T-helper 2 cell (primary cell): Measurements from ENCODE around the gene DGUOK.
"Not testable (repeated sequence)": the region's sequence is repeated elsewhere in the genome, so short reads cannot be mapped to it uniquely, and the experiment has no call there.

Experiments
- DNase-seq, 5 experiments: peaks; one replicate each; pipeline versions ENCODE4 v3.0.0 to v3.0.0-alpha.2; 2012 to 2022
- total RNA-seq, 2 donors: gene quantifications; one replicate each; lab custom pipeline; 2026; lab: John Stamatoyannopoulos, UW

DGUOK gene
- 12.8 to 24.9 reads per million in 2 donors for total RNA-seq

- peak; percentile 84 to 100 (median 95) for DNase-seq
Measured at GRCh38 chr2:73926493-73927327, at the start of gene DGUOK. DGUOK (plus strand) TSS chr2:73926880; CDS start chr2:73926911, 31 bp downstream.

DNA sequence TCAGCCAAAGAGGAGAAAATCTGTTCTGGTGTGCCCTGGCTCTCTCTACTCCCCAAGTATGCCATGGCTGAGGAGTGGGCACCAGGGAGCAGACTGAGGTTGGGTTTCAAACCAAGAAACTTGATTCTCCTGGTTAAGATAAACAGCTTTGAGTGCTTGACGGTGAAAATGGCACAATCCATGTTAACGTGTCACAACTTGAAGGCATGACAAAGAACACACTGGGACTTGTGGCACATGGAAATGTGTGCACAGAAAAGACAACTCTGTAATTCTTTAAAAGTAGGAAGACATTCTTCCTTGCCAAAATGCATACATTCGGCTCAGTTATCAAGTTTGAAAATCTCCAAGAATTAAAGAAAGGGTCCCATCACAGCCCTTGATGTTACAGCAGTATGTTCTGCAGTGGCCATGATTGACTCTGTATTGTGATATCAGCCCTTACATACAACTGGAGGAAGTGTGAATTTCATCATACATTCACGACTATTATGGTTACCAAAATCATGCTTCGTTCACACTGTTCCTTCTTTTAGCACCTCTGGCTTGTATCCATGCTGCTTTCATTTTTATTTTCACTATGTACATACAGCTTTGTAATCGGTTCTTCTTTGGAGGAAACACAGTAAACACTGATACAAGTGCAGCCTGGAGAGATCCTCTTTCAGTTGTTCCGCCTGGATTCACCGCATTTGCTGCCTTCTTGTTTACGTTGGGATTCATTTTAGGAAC is 49.4 kb upstream of the DGUOK start:
- no peak for DNase-seq

- not testable (repeated sequence) for DNase-seq
Measured at GRCh38 chr2:73877984-73878383, 48.7 kb upstream of the DGUOK start.

GRCh38 chr2:73885406-73885805 is 41.3 kb upstream of the DGUOK start:
- no peak for DNase-seq

DNA sequence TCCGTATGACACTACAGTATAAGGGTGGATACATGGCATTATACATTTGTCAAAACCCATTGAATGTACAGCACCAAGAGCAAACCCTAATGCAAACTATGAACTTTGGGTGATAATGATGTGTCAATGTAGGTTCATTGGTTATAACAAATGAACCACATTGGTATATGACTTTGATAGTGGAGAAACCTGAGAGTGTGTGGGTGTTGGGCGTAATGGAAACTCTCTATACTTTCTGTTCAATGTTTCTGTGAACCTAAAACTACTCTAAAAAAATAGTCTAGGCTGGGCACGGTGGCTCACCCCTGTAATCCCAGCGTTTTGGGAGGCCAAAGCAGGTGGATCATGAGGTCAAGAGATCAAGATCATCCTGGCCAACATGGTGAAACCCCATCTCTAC is 40.3 kb upstream of the DGUOK start:
- DNase-seq: peak in 2 of 5 experiments; percentile 14 to 21

DNA sequence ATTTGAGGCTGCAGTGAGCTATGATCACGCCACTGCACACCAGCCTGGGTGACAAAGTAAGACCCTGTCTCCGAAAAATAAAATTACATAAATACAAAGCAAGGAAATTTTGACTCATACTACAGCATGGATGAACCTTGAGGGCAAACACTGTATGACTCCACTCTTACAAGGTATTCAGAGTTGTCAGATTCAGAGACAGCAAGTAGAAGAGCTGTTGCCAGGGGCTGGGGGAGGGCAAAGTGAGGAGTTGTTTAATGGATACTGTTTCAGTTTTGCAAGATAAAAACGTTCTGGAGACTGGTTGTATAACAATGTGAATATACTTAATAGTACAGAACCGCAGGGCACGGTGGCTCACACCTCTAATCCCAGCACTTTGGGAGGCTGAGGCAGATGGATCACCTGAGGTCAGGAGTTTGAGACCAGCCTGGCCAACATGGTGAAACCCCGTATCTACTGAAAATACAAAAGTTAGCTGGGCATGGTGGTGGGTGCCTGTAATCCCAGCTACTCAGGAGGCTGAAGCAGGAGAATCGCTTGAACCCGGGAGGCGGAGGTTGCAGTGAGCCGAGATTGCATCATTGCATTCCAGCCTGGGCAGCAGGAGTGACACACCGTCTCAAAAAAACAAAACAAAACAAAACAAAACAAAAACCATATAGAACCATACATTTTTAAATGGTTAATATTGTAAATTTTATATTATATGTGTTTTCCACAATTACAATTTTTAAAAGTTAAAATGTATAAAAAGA is 38.9 kb upstream of the DGUOK start:
- not testable (repeated sequence) for DNase-seq

DNA sequence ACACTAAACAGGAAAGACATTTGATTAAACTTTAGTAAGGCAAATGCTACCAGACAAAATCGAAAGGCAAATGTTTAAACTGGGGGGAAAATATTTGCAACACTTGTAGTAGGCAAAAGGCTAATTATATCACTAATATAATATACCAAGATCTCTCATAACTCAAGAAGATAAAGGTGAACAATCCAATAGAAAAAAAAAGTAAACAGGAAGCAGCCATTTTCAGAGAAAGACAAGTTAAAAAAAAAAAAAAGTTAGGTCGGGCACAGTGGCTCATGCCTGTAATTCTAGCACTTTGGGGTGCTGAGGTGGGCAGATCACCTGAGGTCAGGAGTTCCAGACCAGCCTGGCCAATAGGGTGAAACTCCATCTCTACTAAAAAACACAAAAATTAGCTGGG is 38.3 kb upstream of the DGUOK start:
- DNase-seq: no peak

DNA sequence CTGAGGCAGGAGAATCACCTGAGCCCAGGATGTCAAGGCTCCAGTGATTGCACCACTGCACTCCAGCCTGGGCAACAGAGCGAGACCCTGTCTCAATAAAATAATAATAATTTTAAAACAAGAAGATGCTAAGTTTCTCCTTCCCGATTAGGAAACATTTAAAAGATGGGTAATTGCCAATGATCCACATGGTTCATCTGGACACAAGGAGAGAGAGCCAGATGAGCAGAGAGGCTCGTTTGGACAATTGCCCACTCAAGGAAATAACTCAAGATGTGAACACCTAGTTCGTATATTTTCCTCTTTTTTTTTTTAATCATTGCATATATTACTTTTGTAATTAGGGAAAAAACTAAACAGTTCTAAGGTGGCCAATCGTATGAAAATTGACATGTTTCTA is 37.5 kb upstream of the DGUOK start:
- DNase-seq: no peak

GRCh38 chr2:73890301-73891092 is 36.2 kb upstream of the DGUOK start:
- no peak for DNase-seq

GRCh38 chr2:73891276-73891901 is 35.3 kb upstream of the DGUOK start:
- no peak for DNase-seq

DNA sequence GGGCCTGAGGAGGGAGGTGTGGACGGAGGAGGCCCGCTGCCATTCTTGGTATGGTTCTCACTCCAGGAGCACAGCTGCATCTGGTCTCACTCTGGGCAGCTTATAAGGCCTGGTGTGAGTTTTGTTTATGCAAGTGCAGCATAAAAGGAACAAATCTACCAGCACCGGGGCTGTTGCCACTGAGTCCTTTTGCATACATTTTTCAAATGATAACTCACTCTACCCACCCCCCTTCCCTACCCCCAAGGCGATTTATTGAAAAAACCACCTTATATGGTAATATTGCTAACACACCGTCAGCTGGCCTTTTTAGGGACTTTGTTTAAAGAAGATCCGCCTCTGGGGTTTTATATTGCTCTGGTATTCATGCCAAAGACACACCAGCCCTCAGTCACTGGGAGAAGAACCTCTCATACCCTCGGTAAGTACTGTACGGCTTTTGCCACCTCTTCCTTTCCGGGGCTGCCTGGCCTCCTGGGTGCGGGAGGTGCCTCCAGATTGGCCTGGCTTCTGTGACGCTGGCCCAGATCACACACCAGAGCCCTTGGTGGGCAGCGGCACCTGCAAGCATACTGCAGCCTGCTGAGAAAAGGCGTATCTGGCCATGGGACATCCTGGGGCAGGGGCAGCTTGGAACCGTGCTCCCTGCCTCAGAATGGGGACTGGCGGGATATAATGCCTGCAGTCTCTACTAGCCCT is 33.9 kb upstream of the DGUOK start, which contains the start of gene ACTG2:
Gene ACTG2, plus strand, starts transcription at position 378 of the 699 bp plus-strand sequence. CDS start 8,304 bp downstream, outside the sequence.
- DNase-seq: no peak

GRCh38 chr2:73893764-73894474 is 32.8 kb upstream of the DGUOK start:
- no peak for DNase-seq

- DNase-seq: no peak
Measured at GRCh38 chr2:73894475-73894850, 32.2 kb upstream of the DGUOK start.

- DNase-seq: no peak
Measured at GRCh38 chr2:73894877-73895276, 31.8 kb upstream of the DGUOK start.

DNA sequence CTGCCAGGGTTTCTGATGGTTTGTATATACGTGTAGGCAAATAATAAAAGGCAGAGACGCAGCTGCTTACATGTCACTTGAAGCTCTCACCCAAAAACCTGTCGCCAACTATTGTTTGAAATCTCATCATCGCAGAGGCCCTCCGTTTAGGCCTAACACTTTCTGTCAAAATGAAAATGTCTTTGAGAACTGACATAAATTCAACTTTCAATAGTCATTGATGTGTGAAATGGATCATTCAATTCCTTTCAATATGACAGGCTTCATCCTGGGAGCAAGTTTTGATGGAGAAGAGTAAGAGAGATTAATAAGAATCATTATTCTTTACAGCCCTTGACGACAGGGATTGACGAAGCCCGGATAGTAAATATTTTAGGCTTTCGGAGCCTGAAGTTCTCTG is 31.2 kb upstream of the DGUOK start:
- DNase-seq: peak in 1 of 5 experiments; percentile 18

DNA sequence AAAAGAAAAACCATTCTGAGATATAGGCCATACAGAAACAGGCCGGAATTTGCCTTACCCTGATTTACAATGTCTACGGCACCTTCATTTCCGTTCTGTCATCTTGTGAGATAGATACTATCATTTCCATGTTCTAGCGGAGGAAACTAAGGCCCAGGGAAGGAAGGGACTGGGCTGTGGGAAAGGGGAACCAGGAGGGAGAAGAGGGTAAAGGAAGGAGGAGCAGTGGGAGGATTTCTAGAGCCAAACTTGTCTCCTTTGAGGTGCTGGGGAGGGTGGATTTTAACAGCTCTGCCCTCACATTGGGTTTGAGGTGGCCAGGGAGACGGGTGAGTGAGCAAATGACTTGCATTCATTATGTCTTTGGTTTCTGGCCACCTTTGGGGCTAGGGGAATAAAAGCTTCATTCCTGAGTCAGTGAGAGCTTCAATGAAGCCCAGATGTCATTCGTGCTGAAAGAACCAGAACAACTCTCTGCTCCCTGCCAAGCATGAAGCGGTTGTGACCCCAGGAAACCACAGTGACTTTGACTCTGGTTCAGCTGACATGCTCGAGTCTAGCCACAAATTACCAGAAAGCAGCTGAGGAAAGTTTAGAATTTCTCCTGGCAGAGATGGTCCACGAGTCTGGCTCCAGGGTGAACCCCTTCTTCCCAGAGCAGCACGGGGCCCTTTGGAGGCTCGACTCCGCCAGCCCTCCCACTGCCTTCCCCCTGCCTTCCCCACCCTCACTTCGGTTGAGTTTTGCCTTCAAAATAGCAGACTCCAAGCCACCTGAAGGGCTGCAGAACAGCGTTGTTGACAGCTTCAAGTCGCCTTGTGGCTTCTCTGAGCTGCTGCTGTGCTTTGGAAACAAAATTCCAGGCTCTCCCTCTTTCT is 30.1 kb upstream of the DGUOK start:
- DNase-seq: peak in 2 of 5 experiments; percentile 44 to 81

DNA sequence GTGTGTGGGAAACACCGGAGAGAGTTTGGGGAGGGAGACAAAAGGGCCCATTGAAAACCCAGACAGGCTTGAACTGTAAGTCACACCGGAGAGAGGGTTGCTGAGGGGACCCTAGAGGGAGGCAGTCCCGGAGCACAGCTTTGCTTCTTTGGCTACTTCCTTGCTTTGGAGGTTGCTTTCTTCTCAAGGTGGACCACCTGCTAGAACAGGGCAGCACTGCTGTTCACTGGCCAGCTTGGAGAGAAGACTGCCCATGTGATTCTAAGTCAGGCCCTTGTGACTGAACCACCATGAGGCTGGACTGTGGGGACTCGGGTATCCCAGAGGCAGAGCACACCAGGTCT is 29.5 kb upstream of the DGUOK start:
- no peak for DNase-seq

GRCh38 chr2:73897934-73898333 is 28.7 kb upstream of the DGUOK start:
- DNase-seq: no peak

GRCh38 chr2:73899801-73900336 is 26.8 kb upstream of the DGUOK start:
- DNase-seq: no peak
